Transverse colon (tissue), 4 donors: ENCODE results near the gene DGAT2. TPM values are rescaled to one million over a fixed set of nuclear protein-coding genes. Genes with fewer than 3 reads are reported as not detected.

ENCODE experiments used
- DNase-seq: peaks from one replicate; pipeline ENCODE4 v3.0.0-alpha.2; 2019
- H3K27ac ChIP-seq, 4 donors: fragments of 200-600 bp; sonication (generic); 2 replicates each; pipeline ENCODE4 v1.5.1; 2016 to 2018; ENCODE audit warnings: inconsistent platforms in 4 of 4
- H3K27me3 ChIP-seq: fragments of 200-600 bp; sonication (generic); 2 replicates; pipeline ENCODE4 v1.5.1; 2017; ENCODE audit warnings: inconsistent platforms
- H3K36me3 ChIP-seq, 4 donors: fragments of 200-600 bp; sonication (generic); 2 replicates each; pipeline ENCODE4 v1.5.1; 2017 to 2019; ENCODE audit warnings: inconsistent platforms in 4 of 4
- H3K4me1 ChIP-seq, 4 donors: fragments of 200-600 bp; sonication (generic); 2 replicates each; pipeline ENCODE4 v1.5.1; 2017 to 2020; ENCODE audit warnings: inconsistent platforms in 4 of 4
- H3K4me3 ChIP-seq, 4 donors: fragments of 200-600 bp; sonication (generic); 1 replicate in 1 of 4; 2 replicates in 3 of 4; pipeline versions ENCODE4 v1.5.1 to v1.6.1; 2017 to 2019; ENCODE audit warnings: inconsistent platforms in 4 of 4
- H3K9me3 ChIP-seq, 2 donors: fragments of 200-600 bp; sonication (generic); 2 replicates each; pipeline ENCODE4 v1.5.1; 2017 to 2019; ENCODE audit warnings: inconsistent platforms in 2 of 2
- CTCF ChIP-seq, 5 experiments: fragments of 200-600 bp in 3 of 5; fragments of 450-650 bp in 2 of 5; sonication (generic) in 3 of 5; IDR thresholded peaks; 1 replicate in 2 of 5; 2 replicates in 3 of 5; pipeline ENCODE4 v1.5.1; 2016 to 2017; ENCODE audit warnings: antibody characterized with exemption in 5 of 5, inconsistent platforms in 3 of 5, mild to moderate bottlenecking in 2 of 5, moderate library complexity in 1 of 5
- EP300 ChIP-seq: sonication (generic); formaldehyde crosslinking; IDR thresholded peaks from one replicate; pipeline ENCODE4 v1.6.1; 2017; ENCODE audit warnings: antibody characterized with exemption, low read depth
- POLR2A ChIP-seq: fragments of 450-650 bp; IDR thresholded peaks from one replicate; pipeline ENCODE4 v1.6.1; 2016; ENCODE audit warnings: antibody characterized with exemption, mild to moderate bottlenecking, moderate library complexity
- POLR2AphosphoS5 ChIP-seq, 3 donors: sonication (generic); formaldehyde crosslinking; IDR thresholded peaks; one replicate each; pipeline ENCODE4 v1.6.1; 2016; ENCODE audit warnings: antibody characterized with exemption in 3 of 3
- WGBS, 2 donors: methylation state at CpG; one replicate each; pipeline ENCODE4 v1.1.5; 2018; ENCODE audit warnings: low coverage in 1 of 2; 5-methylcytosine and 5-hydroxymethylcytosine counted together
- in situ Hi-C, 4 donors: fragments of 200-750 bp; cut with MboI; loops; one replicate each; pipeline versions ENCODE4 v1.15.0 to v1.15.1; 2017; ENCODE audit warnings: low sequenced_read_pairs in 3 of 4, low pct_ligation_motif_present in 1 of 4, low pct_unique_long_range_greater_than_20kb in 1 of 4
- intact Hi-C: fragments of 100-400 bp; cut with DNase I; formaldehyde crosslinking; loops from one replicate; pipeline ENCODE4 v1.15.1; 2023; ENCODE audit warnings: low total_unique reads
- small RNA-seq, 4 donors: library from RNA; depleted of rRNA; stranded (forward); fragments of <200 nt; gene quantifications; one replicate each; pipeline ENCODE3, GENCODE V24; 2016
- total RNA-seq, 4 donors: library from RNA; depleted of rRNA; stranded (reverse); fragments of >200 nt; gene quantifications; one replicate each; pipeline ENCODE4 v1.1.0, GENCODE V29; 2016

Gene DGAT2
- total RNA-seq, 4 donors from 2014 or later: 3.3 to 3.7 TPM; not detected in 2

- in situ Hi-C loops (no loop called here), intact Hi-C loops (no loop called here)
- Histone ChIP-seq H3K4me3 (no peak overlapping the region), H3K36me3 (no peaks in the 10 kb centered on the region), H3K27ac (no peak overlapping the region), H3K4me1 (peaks cover 0 to 12% (median 1%) of the 10 kb centered on the region in 4 donors), H3K27me3 (no peaks in the 10 kb centered on the region), H3K9me3 (no peaks in the 10 kb centered on the region)
- no peak for DNase-seq
- TF ChIP-seq POLR2AphosphoS5 (IDR thresholded peaks at IDR 0.05) (no peak), POLR2A (no peak), CTCF (IDR thresholded peaks at IDR 0.05) (no peak), EP300 (no peak)
These were observed 76.7 kb downstream of the DGAT2 start for GRCh38 chr11:75845324-75845723.

DNA sequence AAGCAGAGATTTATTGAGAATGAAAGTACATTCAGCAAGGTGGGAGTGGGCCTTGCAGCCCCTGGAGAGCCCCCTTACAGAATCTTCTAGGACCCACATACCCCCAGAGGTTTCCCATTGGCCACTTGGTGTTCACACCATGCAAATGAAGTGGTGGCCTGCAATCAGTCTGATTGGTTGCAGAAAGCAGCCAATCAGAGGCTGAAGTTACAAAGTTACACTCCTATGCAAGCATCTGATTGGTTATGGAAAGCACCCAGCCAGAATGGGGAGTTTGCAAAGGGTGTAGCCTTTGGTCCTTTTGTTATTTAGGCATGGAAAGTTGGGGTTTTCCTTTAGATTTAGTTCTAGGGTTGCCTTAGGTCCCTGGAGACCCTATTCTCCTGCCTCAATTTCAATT lies 81.3 kb downstream of the DGAT2 start:
- H3K27me3 ChIP-seq: no peaks in the 10 kb centered on the region
- in situ Hi-C loops: no loop called here
- TF ChIP-seq POLR2AphosphoS5 (IDR thresholded peaks at IDR 0.05): no peak
- TF ChIP-seq CTCF (IDR thresholded peaks at IDR 0.05): no peak
- peaks cover 0 to 14% (median 11%) of the 10 kb centered on the region in 4 donors for H3K4me1 ChIP-seq
- H3K9me3 ChIP-seq: no peaks in the 10 kb centered on the region
- intact Hi-C loops: no loop called here
- DNase-seq: no peak
- no peak overlapping the region for H3K4me3 ChIP-seq
- no peak overlapping the region for H3K27ac ChIP-seq
- no peaks in the 10 kb centered on the region for H3K36me3 ChIP-seq

GRCh38 chr11:75850787-75851186 lies 82.2 kb downstream of the DGAT2 start:
- 57 to 80% methylated on average over 1 to 3 of the region's 3 CpGs for WGBS, 2 donors

More at GRCh38 chr11:75850787-75851186, 82.2 kb downstream of the DGAT2 start:
- in situ Hi-C loops (no loop called here), intact Hi-C loops (no loop called here)
- no peak overlapping the region for H3K4me3 ChIP-seq
- peak overlapping the region in 1 of 4 donors; percentile 21 for H3K27ac ChIP-seq
- no peak for TF ChIP-seq EP300
- H3K27me3 ChIP-seq: no peaks in the 10 kb centered on the region
- H3K9me3 ChIP-seq: no peaks in the 10 kb centered on the region
- H3K36me3 ChIP-seq: no peaks in the 10 kb centered on the region
- no peak for DNase-seq
- peaks cover 0 to 14% (median 11%) of the 10 kb centered on the region in 4 donors for H3K4me1 ChIP-seq

Small RNAs within 50 kb of the gene (small RNA-seq; reads per million reads assigned to genes)
- gene RF00019 (0 reads per million in 4 donors), gene RN7SL786P (0 reads per million in 4 donors)

Other genes starting within 250 kb of the DGAT2 start
- 10 to 100 TPM in 1 of 4 donors, 1 to 10 TPM in 2, not detected in 1; 3.7 to 10.1 (median 7.1) TPM for gene GDPD5, start 242.8 kb upstream of the DGAT2 start, total RNA-seq
- gene SERPINH1, start 206.5 kb upstream of the DGAT2 start, total RNA-seq: 100 to 1,000 TPM in 1 of 4 donors, 10 to 100 TPM in 3; 34.8 to 169 (median 76.0) TPM
- gene MAP6, start 99.7 kb upstream of the DGAT2 start, total RNA-seq: 1 to 10 TPM; 1.9 to 6.4 (median 3.0) TPM
- gene MOGAT2, start 50.9 kb upstream of the DGAT2 start, total RNA-seq: 100 to 1,000 TPM; 154 to 251 (median 183) TPM
- 10 to 100 TPM; 12.7 to 34.6 (median 19.3) TPM for gene UVRAG, start 46.4 kb downstream of the DGAT2 start, total RNA-seq